GM19238 (cell line): Measurements from ENCODE around the gene CDKN2B-AS1.

ENCODE experiments used
- DNase-seq: peaks from one replicate; pipeline ENCODE4 v3.0.0; 2011; ENCODE audit warnings: low spot score; ENCODE audit not compliant: insufficient read length

CDKN2B-AS1 gene

GRCh38 chr9:21982861-21983560 lies 11.6 kb upstream of the CDKN2B-AS1 start:
- DNase-seq, result no peak

GRCh38 chr9:21983561-21983935 lies 11.0 kb upstream of the CDKN2B-AS1 start:
- no peak for DNase-seq

GRCh38 chr9:21984101-21984500 lies 10.5 kb upstream of the CDKN2B-AS1 start:
- no peak for DNase-seq

GRCh38 chr9:21985964-21986667 lies 8.5 kb upstream of the CDKN2B-AS1 start:
- no peak for DNase-seq

GRCh38 chr9:21988056-21988990 lies 6.3 kb upstream of the CDKN2B-AS1 start:
- no peak for DNase-seq

- no peak for DNase-seq
Observed at GRCh38 chr9:21989440-21990189, 5.0 kb upstream of the CDKN2B-AS1 start.

GRCh38 chr9:21991072-21991959 lies 3.3 kb upstream of the CDKN2B-AS1 start:
- no peak for DNase-seq

GRCh38 chr9:21993007-21993406 lies 1.6 kb upstream of the CDKN2B-AS1 start:
- DNase-seq, result no peak

GRCh38 chr9:21993893-21994555 lies 567 bp upstream of the CDKN2B-AS1 start, which contains the start of gene CDKN2A:
TSS of gene CDKN2A (minus strand) at chr9:21994392.
- peak; percentile 29 for DNase-seq

GRCh38 chr9:21995006-21995665 lies 545 bp downstream of the CDKN2B-AS1 start:
- peak; percentile 74 for DNase-seq

- no peak for DNase-seq
Observed at GRCh38 chr9:21995666-21996398, 1.2 kb downstream of the CDKN2B-AS1 start.

- no peak for DNase-seq
Observed at GRCh38 chr9:21996438-21996837, 1.8 kb downstream of the CDKN2B-AS1 start.

- no peak for DNase-seq
Observed at GRCh38 chr9:21996858-21997257, 2.3 kb downstream of the CDKN2B-AS1 start.

- no peak for DNase-seq
Observed at GRCh38 chr9:21997480-21997879, 2.9 kb downstream of the CDKN2B-AS1 start.

- no peak for DNase-seq
Observed at GRCh38 chr9:21998026-21998425, 3.4 kb downstream of the CDKN2B-AS1 start.

GRCh38 chr9:22002038-22002437 lies 7.4 kb downstream of the CDKN2B-AS1 start:
- DNase-seq, result no peak

- no peak for DNase-seq
Observed at GRCh38 chr9:22005021-22005701, 10.6 kb downstream of the CDKN2B-AS1 start.
